HG03045 (cell line): ENCODE measurements around the gene GRID1.

ENCODE experiments used
- ATAC-seq: cut with Tn5 transposase; IDR thresholded peaks from one replicate; pipeline ENCODE4 v1.9.1; 2021; ENCODE audit warnings: mild to moderate bottlenecking, moderate library complexity; ENCODE audit not compliant: unreplicated experiment

GRID1 gene

DNA sequence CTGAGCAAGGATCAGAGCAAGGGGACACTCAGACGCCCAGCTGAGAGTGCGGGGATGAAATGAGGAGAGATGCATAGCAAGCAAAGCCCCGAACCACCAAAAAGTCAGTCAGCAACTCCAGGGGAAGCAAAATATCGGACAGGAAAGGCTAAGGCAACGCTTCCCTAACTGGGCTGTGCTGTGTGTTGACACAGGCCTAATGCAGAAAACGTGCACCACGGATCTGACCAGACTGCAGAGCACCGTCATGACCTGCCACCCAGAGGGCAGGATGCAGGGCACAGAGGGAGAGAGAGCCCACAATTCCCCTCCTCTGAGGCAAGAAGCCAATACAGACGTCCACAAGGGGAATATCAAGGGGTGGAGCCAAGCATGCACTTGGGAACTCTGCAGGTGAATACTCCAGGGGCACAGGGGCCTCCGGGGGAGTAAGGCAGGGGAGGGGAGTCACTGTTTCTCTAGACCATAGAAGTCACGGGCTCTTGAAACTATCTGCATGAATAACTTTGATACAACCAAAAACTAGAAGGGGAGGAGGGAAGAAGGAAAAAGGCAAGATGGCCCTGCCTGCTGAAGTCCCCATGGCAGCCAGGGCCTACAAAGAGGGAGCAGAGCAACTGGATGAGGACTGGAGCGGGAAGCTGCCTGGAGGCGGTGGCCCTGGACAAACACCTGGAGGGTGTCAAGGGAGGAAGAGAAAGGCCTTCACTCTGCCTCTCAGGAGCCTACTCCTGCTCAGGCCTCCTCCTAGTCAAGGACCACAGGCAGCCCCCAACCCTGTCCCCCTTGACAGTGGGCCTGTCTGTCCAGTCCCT lies 26.2 kb downstream of the GRID1 start:
- no peak for ATAC-seq

- no peak for ATAC-seq
Measured at GRCh38 chr10:86339226-86339865, 27.2 kb downstream of the GRID1 start.

DNA sequence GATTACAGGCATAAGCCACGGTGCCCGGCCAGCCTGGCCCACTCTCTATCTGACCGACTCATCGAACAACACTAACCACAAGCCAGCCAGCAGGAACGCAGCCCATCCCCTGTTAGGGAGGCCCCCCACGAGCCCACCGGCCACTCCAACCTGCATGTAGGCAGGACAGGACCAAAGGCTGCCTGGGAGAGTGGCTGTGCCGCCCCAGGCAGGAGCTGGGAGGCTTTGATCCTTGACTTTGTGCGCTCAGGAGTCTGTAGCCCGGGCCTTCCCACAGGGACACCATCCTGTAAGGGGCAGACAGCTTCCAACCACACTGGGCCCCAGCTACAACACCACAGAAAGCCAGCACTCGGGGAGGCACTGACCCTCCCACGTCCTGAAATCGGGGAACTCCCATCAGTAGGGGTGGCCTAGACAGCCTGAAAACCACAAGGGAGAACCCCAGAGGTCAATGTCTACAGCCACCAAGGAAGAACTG lies 29.4 kb downstream of the GRID1 start:
- ATAC-seq = peak; percentile 79

- ATAC-seq = no peak
Measured at GRCh38 chr10:86336341-86336740, 30.3 kb downstream of the GRID1 start.

DNA sequence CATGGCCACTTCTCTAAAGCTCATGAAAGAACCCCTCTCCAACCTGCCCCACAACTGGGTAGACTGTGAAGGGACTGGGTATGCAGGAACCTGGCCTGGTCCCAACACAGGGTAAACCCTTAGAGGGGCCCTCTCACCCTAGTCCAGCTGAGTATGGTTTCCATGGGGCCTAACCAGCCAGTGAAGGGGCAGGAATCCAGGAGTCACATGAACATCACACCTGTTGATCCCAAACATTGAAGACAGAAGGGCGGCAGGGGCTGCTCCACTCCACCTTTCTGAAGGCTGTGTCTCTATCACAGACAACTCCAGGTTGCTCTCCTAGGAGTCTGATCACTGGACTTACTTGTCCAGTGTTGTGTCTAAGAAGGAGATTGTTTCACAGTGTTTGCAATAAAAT lies 30.8 kb downstream of the GRID1 start:
- ATAC-seq = no peak

DNA sequence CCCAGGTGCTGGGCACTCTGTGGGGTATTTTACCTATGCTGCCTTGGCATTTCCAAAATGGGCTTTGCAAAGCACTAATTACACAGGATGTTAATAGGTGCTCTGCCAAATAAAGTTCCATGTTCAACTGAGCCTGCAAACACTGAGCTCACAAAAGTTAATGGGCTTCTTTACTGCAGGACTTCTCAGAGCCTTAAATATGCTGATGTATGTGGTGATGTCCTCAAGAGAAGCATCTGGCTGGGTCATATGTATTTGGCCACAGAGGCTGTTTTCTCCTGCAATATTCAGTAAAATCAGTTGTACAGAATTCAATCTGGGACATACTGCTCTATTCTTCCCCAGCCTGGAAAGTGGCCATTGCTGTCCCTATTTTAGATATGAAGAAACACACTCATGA lies 31.3 kb downstream of the GRID1 start:
- no peak for ATAC-seq

DNA sequence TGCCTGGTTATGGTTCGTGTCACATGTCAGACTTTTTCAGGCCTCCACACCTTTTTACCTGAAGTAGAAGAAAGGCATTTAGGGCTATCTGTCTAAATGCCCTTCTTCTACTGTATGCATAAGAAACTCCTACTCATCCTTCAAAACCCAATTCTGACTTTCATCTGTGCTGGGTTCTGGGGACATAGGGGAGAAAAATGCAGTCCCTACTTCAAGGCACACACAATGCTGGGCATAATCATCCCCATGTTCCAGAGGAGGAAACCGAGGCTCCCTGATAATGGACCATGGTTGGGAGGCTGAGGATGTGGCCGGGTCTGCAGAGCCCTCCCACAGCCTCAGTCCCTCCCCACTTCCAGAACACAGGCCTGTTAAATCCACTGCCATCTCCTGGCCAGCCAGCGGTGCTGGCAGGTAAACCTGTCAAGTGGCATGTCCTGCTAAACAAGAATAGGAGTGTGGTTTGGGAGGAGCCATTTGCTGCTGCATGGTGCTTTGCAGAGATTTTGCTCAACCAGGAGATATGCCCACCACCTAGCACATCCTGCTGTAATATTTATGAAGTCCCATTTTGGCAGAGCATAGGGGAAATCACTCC lies 32.0 kb downstream of the GRID1 start:
- ATAC-seq = no peak

GRCh38 chr10:86333826-86334487 lies 32.6 kb downstream of the GRID1 start:
- no peak for ATAC-seq

- ATAC-seq = no peak
Measured at GRCh38 chr10:86331861-86332260, 34.7 kb downstream of the GRID1 start.

- no peak for ATAC-seq
Measured at GRCh38 chr10:86330778-86331763, 35.5 kb downstream of the GRID1 start.

DNA sequence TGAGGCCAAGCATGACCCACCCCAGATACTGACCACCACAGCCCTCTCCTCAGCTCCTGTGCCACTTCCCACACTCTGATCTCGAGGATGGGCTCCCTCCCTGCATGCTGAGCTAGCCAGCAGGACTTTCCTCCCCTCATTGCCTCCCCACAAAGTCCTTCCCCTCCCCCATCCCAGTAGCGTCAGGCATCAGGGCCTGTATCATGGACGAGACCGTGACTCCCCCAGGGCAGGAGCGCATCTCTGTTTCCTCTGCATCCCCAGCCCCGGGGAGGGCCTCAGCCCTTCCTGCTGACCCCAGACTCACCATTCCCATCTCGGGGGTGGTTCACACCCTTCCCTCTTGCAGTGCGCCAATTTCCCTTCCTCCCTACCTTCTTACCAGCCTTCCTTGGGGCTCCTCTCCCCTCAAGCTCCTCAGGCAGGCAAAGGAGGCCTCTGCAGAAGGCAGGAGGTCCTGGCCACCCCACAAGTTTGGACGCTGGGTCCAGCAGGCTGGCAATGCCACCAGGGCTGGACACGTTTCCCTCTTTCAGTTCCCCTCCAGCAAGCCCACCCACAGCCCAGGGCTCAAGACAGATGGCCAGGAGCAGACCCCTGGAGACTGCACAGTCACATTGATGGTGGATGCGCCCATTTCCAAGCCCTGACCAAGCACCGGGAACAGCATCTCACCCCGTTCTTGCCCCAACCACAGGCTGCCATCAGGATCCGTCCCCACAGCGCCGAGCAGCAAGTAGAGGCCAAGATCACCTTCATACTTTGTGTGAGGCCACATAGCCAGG lies 36.5 kb downstream of the GRID1 start:
- no peak for ATAC-seq

DNA sequence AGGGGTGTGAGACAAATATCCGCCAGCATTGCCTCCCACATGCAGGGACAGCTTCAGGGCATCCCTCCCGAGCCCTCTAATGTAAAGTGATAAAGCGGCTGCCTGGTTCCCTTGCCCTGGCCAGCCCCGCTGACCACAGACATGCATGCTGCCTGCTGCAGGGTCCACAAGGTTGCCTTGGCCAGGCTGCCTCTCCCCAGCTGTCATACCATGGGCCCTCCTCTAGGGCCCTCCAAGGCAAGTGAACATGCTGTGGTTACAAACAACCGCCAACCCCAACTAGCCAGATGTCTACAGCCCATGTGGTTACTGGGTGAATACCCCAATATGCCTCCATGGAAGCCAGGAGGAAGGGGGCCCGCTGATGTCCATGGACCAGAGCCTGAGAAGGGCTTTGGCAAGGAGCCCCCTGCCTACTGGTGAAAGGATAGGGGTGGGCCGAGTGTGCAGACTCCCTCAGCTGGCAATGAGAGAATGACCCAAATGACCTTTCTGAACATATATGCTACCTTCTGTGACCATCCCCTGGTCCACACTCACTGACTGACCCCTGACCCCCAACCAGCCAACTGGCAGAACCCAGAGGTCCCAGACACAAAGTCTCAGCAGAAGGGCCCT lies 37.4 kb downstream of the GRID1 start:
- no peak for ATAC-seq

DNA sequence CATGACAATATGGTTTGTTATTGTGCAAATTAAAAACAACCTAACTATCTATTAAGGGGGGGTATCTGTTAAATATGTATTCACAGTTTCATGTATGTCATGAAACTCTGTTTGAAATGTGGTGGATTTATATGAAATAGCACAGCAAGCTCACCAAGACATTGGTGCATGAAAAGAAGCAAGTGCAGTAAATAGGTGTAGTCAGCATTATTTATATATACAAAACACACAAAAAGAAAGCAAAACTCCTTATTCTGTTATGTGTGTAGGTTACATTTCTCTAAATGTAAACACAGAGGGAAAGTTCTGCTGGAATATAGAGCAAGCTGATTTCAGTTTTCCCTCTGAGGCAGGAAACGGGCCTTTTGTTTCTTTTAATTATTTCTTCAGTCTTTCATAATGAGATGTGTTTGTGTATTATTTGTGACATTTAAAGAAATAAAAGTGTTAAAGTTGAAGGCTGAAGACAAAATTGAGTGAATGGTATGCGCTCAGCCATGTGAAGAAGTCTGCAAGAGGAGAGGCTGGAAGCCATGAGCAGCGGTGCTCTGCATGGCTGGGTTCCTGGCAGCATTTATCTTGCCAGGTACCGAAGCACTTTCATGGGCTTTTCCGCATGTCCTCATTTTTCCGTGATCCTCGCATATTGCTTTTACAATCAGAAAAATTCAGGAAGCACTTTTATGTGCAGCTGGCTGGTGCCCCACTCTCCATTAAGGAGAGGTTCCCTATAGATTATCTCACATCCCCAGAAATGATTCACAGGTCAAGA lies 38.5 kb downstream of the GRID1 start:
- ATAC-seq = no peak

DNA sequence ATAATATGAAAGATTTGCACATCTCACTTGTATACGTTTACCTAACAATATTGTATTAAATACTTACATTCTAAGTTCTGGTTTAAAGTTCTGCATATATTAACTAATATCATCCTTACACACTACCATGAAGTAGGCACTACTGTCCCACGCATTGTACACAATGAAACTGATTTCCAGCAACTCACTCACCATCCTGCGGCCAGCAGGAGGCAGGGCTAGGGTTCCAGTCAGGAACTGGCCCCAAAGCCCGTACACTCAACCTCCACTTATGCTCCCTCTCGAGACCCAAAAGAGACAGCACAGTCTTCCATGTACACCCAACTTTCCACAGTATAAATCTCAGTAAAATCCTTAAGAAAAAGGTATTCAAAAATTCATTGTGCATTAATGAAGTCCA lies 41.4 kb downstream of the GRID1 start:
- ATAC-seq = no peak

- no peak for ATAC-seq
Measured at GRCh38 chr10:86321568-86321967, 45.0 kb downstream of the GRID1 start.

DNA sequence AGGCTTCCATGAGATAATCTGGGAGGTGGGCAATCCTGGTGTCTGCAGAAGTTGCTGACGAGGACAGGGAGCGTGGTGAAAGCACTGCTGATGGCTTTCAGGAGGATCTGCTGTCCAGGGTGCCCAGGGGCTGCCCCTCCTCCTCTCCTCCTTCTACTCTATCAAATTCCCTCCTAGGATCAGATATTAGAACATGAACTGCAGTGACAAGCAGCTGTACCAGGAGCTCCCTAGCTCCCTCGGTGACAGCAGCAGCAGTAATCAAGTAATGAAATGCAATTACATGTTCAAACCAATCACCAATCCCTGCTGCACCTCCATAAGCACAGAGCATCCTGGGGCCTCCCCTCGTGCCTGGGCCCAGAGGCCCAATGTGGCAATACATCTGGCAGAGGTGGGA lies 46.9 kb downstream of the GRID1 start:
- ATAC-seq = no peak

GRCh38 chr10:86317949-86318725 lies 48.5 kb downstream of the GRID1 start:
- ATAC-seq = no peak

DNA sequence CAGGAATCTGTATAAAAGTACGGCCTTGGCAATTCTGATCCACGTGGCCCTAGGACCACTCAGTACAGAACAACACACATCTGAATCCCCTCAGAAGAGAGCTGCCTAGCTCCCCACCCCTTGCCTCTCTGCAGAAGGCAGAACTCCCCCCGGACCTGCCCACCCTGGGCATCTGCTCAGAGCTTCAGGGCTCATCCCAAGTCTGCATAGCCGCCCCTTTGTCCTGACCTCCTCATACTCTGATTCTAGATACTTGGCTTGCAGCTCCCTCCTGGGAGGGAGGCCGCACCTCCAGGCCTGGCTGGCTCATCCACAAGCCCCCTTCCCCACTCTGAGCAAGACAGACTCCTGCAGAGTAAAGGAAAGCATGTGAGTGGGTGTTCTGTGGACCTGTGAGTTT lies 49.6 kb downstream of the GRID1 start:
- no peak for ATAC-seq
